Tibial artery (tissue), 4 donors: ENCODE data around the gene ARL15.

Experiments
- DNase-seq, 2 donors: peaks; one replicate each; pipeline ENCODE4 v3.0.0-alpha.2; 2019
- H3K27ac ChIP-seq, 2 donors: fragments of 200-600 bp; sonication (generic) in 1 of 2; 1 replicate in 1 of 2; 2 replicates in 1 of 2; pipeline ENCODE4 v1.5.1; 2018 to 2019; ENCODE audit warnings: mild to moderate bottlenecking in 1 of 2
- H3K27me3 ChIP-seq, 2 donors: fragments of 200-600 bp; sonication (generic) in 1 of 2; one replicate each; pipeline versions ENCODE4 v1.5.1 to v1.6.0; 2016 to 2019
- H3K36me3 ChIP-seq, 3 donors: fragments of 200-600 bp; sonication (generic) in 2 of 3; one replicate each; pipeline ENCODE4 v1.5.1; 2016 to 2019; ENCODE audit warnings: mild to moderate bottlenecking in 2 of 3
- H3K4me1 ChIP-seq, 4 donors: fragments of 200-600 bp; sonication (generic) in 2 of 4; 1 replicate in 3 of 4; 2 replicates in 1 of 4; pipeline ENCODE4 v1.5.1; 2016 to 2019
- H3K4me3 ChIP-seq, 2 donors: fragments of 200-600 bp; sonication (generic) in 1 of 2; 1 replicate in 1 of 2; 2 replicates in 1 of 2; pipeline ENCODE4 v1.5.1; 2018 to 2019; ENCODE audit warnings: mild to moderate bottlenecking in 2 of 2
- H3K9me3 ChIP-seq, 3 donors: fragments of 200-600 bp; sonication (generic) in 1 of 3; one replicate each; pipeline ENCODE4 v1.5.1; 2016 to 2019
- CTCF ChIP-seq, 2 experiments: fragments of 200-600 bp in 1 of 2; fragments of 450-650 bp in 1 of 2; IDR thresholded peaks; one replicate each; pipeline ENCODE4 v1.5.1; 2017 to 2019; ENCODE audit warnings: antibody characterized with exemption in 2 of 2, mild to moderate bottlenecking in 1 of 2, moderate library complexity in 1 of 2
- intact Hi-C: fragments of 100-400 bp; cut with DNase I; formaldehyde crosslinking; loops from one replicate; pipeline ENCODE4 v1.15.0; 2023; ENCODE audit warnings: low total_unique reads

Gene ARL15

GRCh38 chr5:54320256-54320655, 9.9 kb upstream of the ARL15 start:
- Histone ChIP-seq H3K4me1 (no peaks in the 10 kb centered on the region), H3K4me3 (no peak overlapping the region), H3K36me3 (no peaks in the 10 kb centered on the region), H3K9me3 (no peaks in the 10 kb centered on the region), H3K27me3 (no peaks in the 10 kb centered on the region), H3K27ac (no peak overlapping the region)
- intact Hi-C loops: loop anchor here (10.0 kb wide), 1 partner anchor 175 kb away; no protein-coding TSS in a partner anchor
- no peak for TF ChIP-seq CTCF (IDR thresholded peaks at IDR 0.05)
- no peak for DNase-seq

GRCh38 chr5:54317511-54318260, 7.3 kb upstream of the ARL15 start:
- DNase-seq: no peak
- Histone ChIP-seq H3K36me3 (no peaks in the 10 kb centered on the region), H3K4me1 (no peaks in the 10 kb centered on the region), H3K9me3 (no peaks in the 10 kb centered on the region), H3K27me3 (no peaks in the 10 kb centered on the region), H3K27ac (no peak overlapping the region), H3K4me3 (no peak overlapping the region)
- TF ChIP-seq CTCF (IDR thresholded peaks at IDR 0.05): no peak
- intact Hi-C loops: loop anchor here (10.0 kb wide), 1 partner anchor 97 kb away; no protein-coding TSS in a partner anchor

- Histone ChIP-seq H3K27ac (no peak overlapping the region), H3K36me3 (no peaks in the 10 kb centered on the region), H3K9me3 (no peaks in the 10 kb centered on the region), H3K27me3 (no peaks in the 10 kb centered on the region), H3K4me3 (no peak overlapping the region), H3K4me1 (peaks cover 0 to 11% (median 4%) of the 10 kb centered on the region in 4 donors)
- intact Hi-C loops: loop anchor here (10.0 kb wide), 1 partner anchor 99 kb away; no protein-coding TSS in a partner anchor
- TF ChIP-seq CTCF (IDR thresholded peaks at IDR 0.05): no peak
- DNase-seq: no peak
These were observed 5.6 kb upstream of the ARL15 start for GRCh38 chr5:54315736-54316528.

GRCh38 chr5:54313311-54314270, 3.2 kb upstream of the ARL15 start:
- Histone ChIP-seq H3K4me3 (no peak overlapping the region), H3K4me1 (peaks cover 0 to 18% (median 10%) of the 10 kb centered on the region in 4 donors), H3K27ac (no peak overlapping the region), H3K9me3 (no peaks in the 10 kb centered on the region), H3K36me3 (no peaks in the 10 kb centered on the region), H3K27me3 (no peaks in the 10 kb centered on the region)
- no peak for DNase-seq
- intact Hi-C loops: loop anchor here (10.0 kb wide), 1 partner anchor 101 kb away; no protein-coding TSS in a partner anchor
- no peak for TF ChIP-seq CTCF (IDR thresholded peaks at IDR 0.05)

GRCh38 chr5:54312499-54312898, 2.1 kb upstream of the ARL15 start:
- Histone ChIP-seq H3K27me3 (no peaks in the 10 kb centered on the region), H3K27ac (no peak overlapping the region), H3K4me1 (peaks cover 0 to 18% (median 11%) of the 10 kb centered on the region in 4 donors), H3K36me3 (no peaks in the 10 kb centered on the region), H3K4me3 (no peak overlapping the region), H3K9me3 (no peaks in the 10 kb centered on the region)
- no peak for TF ChIP-seq CTCF (IDR thresholded peaks at IDR 0.05)
- intact Hi-C loops: loop anchor here (10.0 kb wide), 1 partner anchor 102 kb away; no protein-coding TSS in a partner anchor
- DNase-seq: no peak
